ENCODE data around the gene PIGP. TPM values are rescaled to one million over a fixed set of nuclear protein-coding genes. Genes with fewer than 3 reads are reported as not detected.

Gene PIGP
- total RNA-seq: 10 to 100 TPM in 1 of 3 donors, 1 to 10 TPM in 2; 6.5 to 10.4 (median 8.5) TPM
- 12.9 TPM for total RNA-seq (2013)

GRCh38 chr21:37072988-37073416 is at the start of gene PIGP, which contains the start of gene TTC3:
PIGP (minus strand) TSS chr21:37073071; CDS start chr21:37072515, 556 bp downstream.
TTC3 (plus strand) TSS chr21:37073254; CDS start chr21:37087258, 14,004 bp downstream.
- no peaks in the 10 kb centered on the region for H3K9me3 Mint-ChIP-seq
- ATAC-seq (peak; percentile 69 to 86 (median 77)), DNase-seq (peak; percentile 96 to 99)
- Histone ChIP-seq H3K27ac (ENCODE audit: low read length) (peak within 1 kb of the TSS; percentile 100), H3K27me3 (ENCODE audit: control insufficient read depth, insufficient read depth, low read length) (no peaks in the 10 kb centered on the region), H3K9me3 (ENCODE audit: control insufficient read depth, insufficient read depth, low read length) (no peaks in the 10 kb centered on the region), H3K36me3 (ENCODE audit: control insufficient read depth, insufficient read depth, low read length) (peaks cover 8% of the 10 kb centered on the region), H3K4me1 (ENCODE audit: control insufficient read depth, insufficient read depth, low read length) (peaks cover 17% of the 10 kb centered on the region), H3K4me3 (ENCODE audit: low read length) (peak within 1 kb of the TSS; percentile 96)
- no peaks in the 10 kb centered on the region for H3K27me3 Mint-ChIP-seq (ENCODE audit: low read depth in 2 of 2)
- under 1% methylated on average over 61 of the region's 61 CpGs for WGBS (ENCODE audit: insufficient coverage)
- H3K36me3 Mint-ChIP-seq: peaks cover 11% of the 10 kb centered on the region
- H3K27ac Mint-ChIP-seq: peak within 1 kb of the TSS; percentile 93 to 98
- H3K4me3 Mint-ChIP-seq: peak within 1 kb of the TSS; percentile 97
- H3K4me1 Mint-ChIP-seq: peaks cover 29 to 37% of the 10 kb centered on the region in 2 donors
- TF ChIP-seq CTCF (IDR thresholded peaks at IDR 0.05): no peak
- intact Hi-C loops (cut with micrococcal nuclease): loop anchor here (2.0 to 10.0 kb wide), 4 partner anchors 86 to 489 kb away; partner anchors contain the start of gene VPS26C

- DNase-seq: no peak
- Mint-ChIP-seq H3K27me3 (ENCODE audit: low read depth in 2 of 2) (no peaks in the 10 kb centered on the region), H3K27ac (peak overlapping the region; percentile 6 to 27), H3K4me3 (no peak overlapping the region), H3K36me3 (no peaks in the 10 kb centered on the region), H3K9me3 (no peaks in the 10 kb centered on the region), H3K4me1 (peaks cover 10 to 12% of the 10 kb centered on the region in 2 donors)
- intact Hi-C loops (cut with micrococcal nuclease): no loop called here
- H3K4me1 ChIP-seq (ENCODE audit: control insufficient read depth, insufficient read depth, low read length): no peaks in the 10 kb centered on the region
- H3K9me3 ChIP-seq (ENCODE audit: control insufficient read depth, insufficient read depth, low read length): no peaks in the 10 kb centered on the region
- H3K27ac ChIP-seq (ENCODE audit: low read length): no peak overlapping the region
- WGBS (ENCODE audit: insufficient coverage): 90% methylated on average over 6 of the region's 6 CpGs
- no peak for TF ChIP-seq CTCF (IDR thresholded peaks at IDR 0.05)
- peaks cover 4% of the 10 kb centered on the region for H3K36me3 ChIP-seq (ENCODE audit: control insufficient read depth, insufficient read depth, low read length)
- no peak for ATAC-seq
- H3K4me3 ChIP-seq (ENCODE audit: low read length): no peak overlapping the region
- no peaks in the 10 kb centered on the region for H3K27me3 ChIP-seq (ENCODE audit: control insufficient read depth, insufficient read depth, low read length)
These were observed 46.7 kb upstream of the PIGP start for GRCh38 chr21:37119421-37120218.

- Mint-ChIP-seq H3K4me3 (no peak overlapping the region), H3K36me3 (no peaks in the 10 kb centered on the region), H3K27me3 (ENCODE audit: low read depth in 2 of 2) (no peaks in the 10 kb centered on the region), H3K27ac (no peak overlapping the region), H3K4me1 (peaks cover 10 to 12% of the 10 kb centered on the region in 2 donors), H3K9me3 (no peaks in the 10 kb centered on the region)
- 57% methylated on average over 1 of the region's 1 CpG for WGBS (ENCODE audit: insufficient coverage)
- H3K36me3 ChIP-seq (ENCODE audit: control insufficient read depth, insufficient read depth, low read length): no peaks in the 10 kb centered on the region
- H3K9me3 ChIP-seq (ENCODE audit: control insufficient read depth, insufficient read depth, low read length): no peaks in the 10 kb centered on the region
- H3K4me1 ChIP-seq (ENCODE audit: control insufficient read depth, insufficient read depth, low read length): no peaks in the 10 kb centered on the region
- no peak overlapping the region for H3K4me3 ChIP-seq (ENCODE audit: low read length)
- no peaks in the 10 kb centered on the region for H3K27me3 ChIP-seq (ENCODE audit: control insufficient read depth, insufficient read depth, low read length)
- no peak for TF ChIP-seq CTCF (IDR thresholded peaks at IDR 0.05)
- intact Hi-C loops (cut with micrococcal nuclease): no loop called here
- no peak for DNase-seq
- H3K27ac ChIP-seq (ENCODE audit: low read length): no peak overlapping the region
- no peak for ATAC-seq
These were observed 45.4 kb upstream of the PIGP start for GRCh38 chr21:37118187-37118826.

All from natural killer cell (primary cell).